Right atrium auricular region (tissue), 2 donors: ENCODE data around the gene SLC40A1. TPM values are rescaled to one million over a fixed set of nuclear protein-coding genes. Genes with fewer than 3 reads are reported as not detected.

Source experiments
- DNase-seq: peaks from one replicate; pipeline ENCODE4 v3.0.0-alpha.2; 2019; ENCODE audit warnings: low spot score
- H3K27ac ChIP-seq, 2 donors: fragments of 200-600 bp; sonication (generic); 1 replicate in 1 of 2; 2 replicates in 1 of 2; pipeline ENCODE4 v1.5.1; 2016 to 2019
- H3K27me3 ChIP-seq, 2 donors: fragments of 200-600 bp; sonication (generic); one replicate each; pipeline versions ENCODE4 v1.5.1 to v1.6.0; 2017 to 2019
- H3K36me3 ChIP-seq: fragments of 200-600 bp; sonication (generic); one replicate; pipeline ENCODE4 v1.5.1; 2016
- H3K4me1 ChIP-seq, 2 donors: fragments of 200-600 bp; sonication (generic); one replicate each; pipeline versions ENCODE4 v1.5.1 to v1.6.0; 2017 to 2019
- H3K4me3 ChIP-seq, 2 donors: fragments of 200-600 bp; sonication (generic); 1 replicate in 1 of 2; 2 replicates in 1 of 2; pipeline ENCODE4 v1.5.1; 2017 to 2019; ENCODE audit warnings: mild to moderate bottlenecking in 1 of 2, moderate library complexity in 1 of 2
- H3K9me3 ChIP-seq, 2 donors: fragments of 200-600 bp; sonication (generic); one replicate each; pipeline ENCODE4 v1.5.1; 2019
- CTCF ChIP-seq, 2 donors: fragments of 200-600 bp; sonication (generic); IDR thresholded peaks; one replicate each; pipeline ENCODE4 v1.5.1; 2019; ENCODE audit warnings: antibody characterized with exemption in 2 of 2
- total RNA-seq, 2 donors: library from RNA; depleted of rRNA; stranded (reverse); fragments of >200 nt; gene quantifications; one replicate each; pipeline ENCODE4 v1.1.0, GENCODE V29; 2016

The SLC40A1 gene
- total RNA-seq, 2 donors from 2014 or later, result 57.7 to 132 TPM

- Histone ChIP-seq H3K27ac (no peak overlapping the region), H3K4me1 (peaks cover 0 to 12% of the 10 kb centered on the region in 2 donors), H3K27me3 (no peaks in the 10 kb centered on the region), H3K9me3 (no peaks in the 10 kb centered on the region), H3K4me3 (no peak overlapping the region), H3K36me3 (no peaks in the 10 kb centered on the region)
- DNase-seq, result no peak
- no peak for TF ChIP-seq CTCF (IDR thresholded peaks at IDR 0.05)
Measured at GRCh38 chr2:189514104-189514503, 66.5 kb downstream of the SLC40A1 start.

GRCh38 chr2:189512879-189513278 lies 67.7 kb downstream of the SLC40A1 start:
- DNase-seq, result no peak
- Histone ChIP-seq H3K4me1 (peaks cover 0 to 12% of the 10 kb centered on the region in 2 donors), H3K27ac (no peak overlapping the region), H3K27me3 (no peaks in the 10 kb centered on the region), H3K9me3 (no peaks in the 10 kb centered on the region), H3K36me3 (no peaks in the 10 kb centered on the region), H3K4me3 (no peak overlapping the region)
- no peak for TF ChIP-seq CTCF (IDR thresholded peaks at IDR 0.05)

- no peak for DNase-seq
- H3K4me3 ChIP-seq, result no peak overlapping the region
- no peaks in the 10 kb centered on the region for H3K36me3 ChIP-seq
- no peak overlapping the region for H3K27ac ChIP-seq
- no peaks in the 10 kb centered on the region for H3K27me3 ChIP-seq
- H3K4me1 ChIP-seq, result peaks cover 0 to 12% of the 10 kb centered on the region in 2 donors
- TF ChIP-seq CTCF (IDR thresholded peaks at IDR 0.05), result no peak
- H3K9me3 ChIP-seq, result no peaks in the 10 kb centered on the region
Measured at GRCh38 chr2:189511960-189512319, 68.6 kb downstream of the SLC40A1 start.

GRCh38 chr2:189511210-189511959 lies 69.2 kb downstream of the SLC40A1 start:
- no peaks in the 10 kb centered on the region for H3K36me3 ChIP-seq
- H3K9me3 ChIP-seq, result no peaks in the 10 kb centered on the region
- H3K4me3 ChIP-seq, result no peak overlapping the region
- H3K27me3 ChIP-seq, result no peaks in the 10 kb centered on the region
- H3K27ac ChIP-seq, result no peak overlapping the region
- H3K4me1 ChIP-seq, result peaks cover 0 to 11% of the 10 kb centered on the region in 2 donors
- DNase-seq, result no peak
- no peak for TF ChIP-seq CTCF (IDR thresholded peaks at IDR 0.05)

Other genes starting within 250 kb of the SLC40A1 start
- 10 to 100 TPM; 11.8 to 15.9 TPM for gene WDR75, start 139.3 kb downstream of the SLC40A1 start, total RNA-seq
- gene ASNSD1, start 80.7 kb upstream of the SLC40A1 start, total RNA-seq, result 10 to 100 TPM; 36.7 to 38.8 TPM
- 1 to 10 TPM; 4.9 to 5.1 TPM for gene ANKAR, start 93.9 kb upstream of the SLC40A1 start, total RNA-seq
- 1 to 10 TPM; 5.3 to 8.1 TPM for gene OSGEPL1, start 182.0 kb upstream of the SLC40A1 start, total RNA-seq
- gene ORMDL1, start 203.6 kb upstream of the SLC40A1 start, total RNA-seq, result 10 to 100 TPM; 27.3 to 33.3 TPM
- 1 to 10 TPM; 7.9 to 9.0 TPM for gene PMS1, start 203.7 kb upstream of the SLC40A1 start, total RNA-seq